HG03039 (cell line): ENCODE measurements around the gene SLC10A2.

ENCODE experiments used
- ATAC-seq: cut with Tn5 transposase; IDR thresholded peaks from one replicate; pipeline ENCODE4 v1.9.1; 2021; ENCODE audit warnings: mild to moderate bottlenecking, moderate library complexity; ENCODE audit not compliant: unreplicated experiment

SLC10A2 gene

DNA sequence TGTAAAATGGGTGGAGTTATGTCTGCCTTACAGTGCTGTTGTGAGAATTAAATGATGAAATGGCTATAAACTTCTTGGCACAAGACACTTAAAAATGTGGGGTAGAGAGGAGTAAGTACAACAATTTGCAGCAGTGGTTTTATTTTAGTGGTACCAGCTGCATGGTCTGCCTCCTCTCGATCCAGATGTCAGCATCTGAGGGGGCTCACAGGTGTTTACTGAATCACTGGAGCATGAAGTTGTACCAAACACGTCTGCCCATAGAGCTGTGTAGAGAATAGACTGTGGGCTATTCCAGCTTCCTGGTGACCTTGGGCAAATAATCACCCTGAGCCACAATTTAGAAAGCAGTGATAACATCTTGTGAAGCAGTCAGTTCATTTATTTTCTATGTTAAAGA, 11.1 kb downstream of the SLC10A2 start:
- no peak for ATAC-seq

DNA sequence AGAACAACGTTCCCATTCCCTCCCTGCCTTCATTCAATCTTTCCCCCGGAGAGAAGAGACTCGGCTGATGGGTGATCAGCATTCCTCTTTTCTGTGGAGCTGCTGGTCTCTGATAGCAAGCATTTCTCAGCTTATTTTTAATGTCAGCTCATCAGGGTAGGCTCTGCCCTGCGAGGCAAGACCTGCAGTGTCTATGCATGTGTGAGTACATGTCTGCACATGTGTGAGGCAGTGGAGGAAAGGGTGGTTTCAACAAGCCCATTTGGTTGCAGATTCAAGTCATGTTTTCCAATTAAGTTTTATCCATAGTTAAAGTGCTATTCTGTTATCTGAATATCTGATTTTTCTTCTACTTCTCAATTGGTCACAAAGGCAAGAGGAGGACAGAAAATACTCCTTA, 19.5 kb downstream of the SLC10A2 start:
- no peak for ATAC-seq

DNA sequence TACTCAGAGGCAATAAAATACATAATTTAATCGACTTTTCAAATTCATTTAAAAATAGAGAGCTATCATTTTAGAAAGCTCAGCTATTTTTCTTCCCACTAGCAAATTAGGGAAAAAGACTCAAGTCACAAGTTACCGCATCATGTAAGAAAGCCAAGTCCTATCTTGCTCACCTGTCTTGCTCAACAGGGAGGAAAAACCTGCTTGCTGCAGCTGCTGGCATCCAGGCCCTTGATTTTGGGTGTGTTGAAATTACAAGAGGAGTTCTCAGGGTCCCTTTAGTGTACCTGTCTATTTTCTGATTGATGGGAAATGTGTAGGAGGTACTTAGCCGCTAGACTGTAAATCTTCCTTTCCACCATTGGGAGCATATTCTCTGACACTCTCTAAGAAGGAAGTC, 22.2 kb downstream of the SLC10A2 start:
- ATAC-seq, result no peak

DNA sequence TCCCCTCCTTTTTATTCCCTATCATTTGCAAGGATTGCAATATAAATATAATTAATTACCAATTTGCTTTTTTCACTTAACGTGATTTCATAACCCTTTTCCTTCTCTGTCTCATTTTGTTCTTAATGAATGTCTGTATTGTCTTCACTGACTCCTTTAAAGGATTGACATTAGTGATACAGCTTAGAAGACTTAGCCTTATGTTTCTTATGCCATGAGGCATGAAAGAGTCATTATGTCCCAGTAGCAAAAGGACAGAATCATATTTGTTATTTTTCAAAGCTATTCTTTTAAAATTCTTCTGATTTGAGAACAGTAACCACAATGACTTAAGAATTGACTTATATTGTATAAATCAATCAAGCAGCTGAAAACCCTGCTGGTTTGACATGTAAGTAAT, 26.2 kb downstream of the SLC10A2 start:
- ATAC-seq, result no peak

- no peak for ATAC-seq
Measured at GRCh38 chr13:103039183-103039582, 27.0 kb downstream of the SLC10A2 start.

- ATAC-seq, result no peak
Measured at GRCh38 chr13:103036268-103036667, 29.9 kb downstream of the SLC10A2 start.

DNA sequence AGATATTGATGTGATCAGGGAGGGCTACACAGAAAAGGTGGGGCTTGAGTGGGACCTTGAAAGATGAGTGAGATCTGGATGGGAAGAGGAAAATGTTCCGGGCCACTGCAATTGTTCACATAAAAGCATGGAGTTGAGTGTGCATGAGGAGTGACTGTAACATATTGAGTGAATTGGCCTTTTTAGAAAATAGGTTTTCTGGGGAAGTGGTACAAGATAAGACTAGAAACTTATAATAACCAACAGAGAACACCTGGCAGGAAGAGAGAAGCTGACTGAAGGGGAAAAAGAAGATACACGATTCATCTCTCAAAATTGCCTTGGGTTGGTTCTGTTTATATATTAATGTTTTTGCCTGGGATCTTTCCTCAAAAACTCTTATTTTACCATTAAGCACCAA, 32.2 kb downstream of the SLC10A2 start:
- ATAC-seq, result no peak

- peak; percentile 89 for ATAC-seq
Measured at GRCh38 chr13:103031332-103031873, 34.8 kb downstream of the SLC10A2 start.

DNA sequence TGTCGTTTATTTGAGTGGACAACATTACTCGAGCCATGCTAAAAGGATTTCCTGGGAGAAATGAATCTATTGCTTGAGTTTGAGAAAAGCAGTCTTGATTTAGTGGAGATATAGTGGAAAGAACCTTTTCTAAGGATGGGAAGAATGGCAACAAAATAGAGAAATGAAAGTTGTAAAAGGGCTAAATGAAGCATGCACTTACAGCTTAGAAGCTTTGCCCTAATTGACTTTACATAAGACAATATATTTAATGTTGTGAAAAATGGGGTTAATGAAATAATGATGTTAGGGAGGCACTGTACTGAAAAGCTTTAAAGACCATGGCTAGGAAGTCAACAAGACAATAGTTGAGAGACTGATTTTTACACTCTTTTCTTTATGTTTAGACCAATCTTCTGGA, 35.4 kb downstream of the SLC10A2 start:
- ATAC-seq, result no peak

DNA sequence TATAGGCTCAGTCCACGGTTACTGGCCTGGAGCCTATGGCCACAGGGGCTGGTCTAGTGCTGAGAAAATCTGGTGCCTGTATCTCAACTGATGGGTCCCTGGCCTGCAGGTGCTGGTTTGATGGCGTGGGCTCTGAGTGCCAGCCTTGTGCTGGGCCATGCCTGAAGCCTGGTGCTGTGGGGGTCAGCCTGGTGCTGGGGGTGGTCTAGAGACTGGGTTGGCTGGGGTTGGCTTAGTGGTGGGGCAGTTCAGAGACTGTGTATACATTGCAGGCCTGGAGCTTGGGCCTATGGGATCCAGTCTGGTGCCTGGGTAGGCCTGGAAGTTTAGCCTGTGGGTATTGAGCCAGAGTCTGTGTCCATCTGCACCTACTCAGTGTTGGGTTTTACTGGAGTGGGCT, 36.4 kb downstream of the SLC10A2 start:
- no peak for ATAC-seq

DNA sequence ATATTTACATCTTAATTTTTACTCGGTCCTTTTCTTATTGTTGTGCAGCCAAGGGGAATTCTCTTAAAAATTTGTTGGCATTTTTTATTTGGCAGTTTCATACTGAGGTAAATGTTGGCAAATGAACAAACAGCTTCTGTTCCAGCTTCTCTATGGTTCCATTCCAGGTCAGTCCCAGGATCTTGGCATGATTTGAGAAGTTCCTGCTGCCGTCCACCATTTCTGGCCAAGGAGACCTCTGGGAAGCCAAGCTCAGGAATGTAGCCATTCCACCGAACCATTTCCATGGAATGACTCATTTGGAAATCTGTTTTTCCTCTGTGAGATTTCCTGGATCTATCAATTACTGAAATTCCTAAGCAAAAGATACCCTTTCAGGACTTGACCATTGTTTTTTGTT, 43.9 kb downstream of the SLC10A2 start:
- no peak for ATAC-seq

- no peak for ATAC-seq
Measured at GRCh38 chr13:103018556-103018955, 47.7 kb downstream of the SLC10A2 start.

- ATAC-seq, result no peak
Measured at GRCh38 chr13:103012646-103013045, 53.6 kb downstream of the SLC10A2 start.

DNA sequence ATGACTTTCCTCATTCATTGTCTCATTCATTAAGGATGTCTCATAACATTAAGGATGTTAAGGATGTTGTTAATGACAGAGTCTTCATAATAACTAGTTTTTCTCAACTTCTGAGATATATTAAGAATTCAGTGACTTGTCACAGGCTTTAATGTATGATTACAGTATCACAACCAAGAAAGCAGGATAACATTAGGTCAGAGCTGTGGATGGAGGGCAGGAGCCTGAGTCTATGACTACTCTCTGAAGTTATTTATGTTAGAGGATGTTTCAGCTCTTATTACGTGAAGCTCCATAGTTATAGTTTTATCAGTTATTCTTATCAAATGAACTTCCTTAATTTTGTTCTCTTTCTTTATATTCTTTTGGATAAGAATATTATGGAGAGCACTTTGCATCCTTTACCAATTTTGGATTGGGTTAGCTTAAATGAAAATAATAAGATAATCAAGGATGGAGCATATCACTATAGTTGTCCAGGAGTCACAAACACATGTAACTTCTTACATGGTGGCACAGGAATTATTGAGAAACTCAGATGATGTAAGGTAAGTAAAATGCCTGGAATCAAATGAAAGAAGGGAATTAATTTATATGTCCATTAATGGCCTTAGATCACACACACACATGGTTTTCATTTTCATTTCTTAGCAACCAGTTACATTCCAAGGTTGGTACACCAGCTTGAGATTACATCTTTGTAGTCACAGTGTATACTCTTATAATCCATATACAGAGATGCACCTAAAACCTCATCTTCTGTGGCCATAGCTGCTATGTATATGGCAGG, 57.0 kb downstream of the SLC10A2 start:
- ATAC-seq, result no peak

- ATAC-seq, result peak; percentile 39
Measured at GRCh38 chr13:103007427-103007762, 58.8 kb downstream of the SLC10A2 start.

GRCh38 chr13:103006641-103007426, 59.4 kb downstream of the SLC10A2 start:
- peak; percentile 93 for ATAC-seq

- ATAC-seq, result no peak
Measured at GRCh38 chr13:103004661-103005345, 61.4 kb downstream of the SLC10A2 start.

- ATAC-seq, result no peak
Measured at GRCh38 chr13:103003631-103004030, 62.6 kb downstream of the SLC10A2 start.

DNA sequence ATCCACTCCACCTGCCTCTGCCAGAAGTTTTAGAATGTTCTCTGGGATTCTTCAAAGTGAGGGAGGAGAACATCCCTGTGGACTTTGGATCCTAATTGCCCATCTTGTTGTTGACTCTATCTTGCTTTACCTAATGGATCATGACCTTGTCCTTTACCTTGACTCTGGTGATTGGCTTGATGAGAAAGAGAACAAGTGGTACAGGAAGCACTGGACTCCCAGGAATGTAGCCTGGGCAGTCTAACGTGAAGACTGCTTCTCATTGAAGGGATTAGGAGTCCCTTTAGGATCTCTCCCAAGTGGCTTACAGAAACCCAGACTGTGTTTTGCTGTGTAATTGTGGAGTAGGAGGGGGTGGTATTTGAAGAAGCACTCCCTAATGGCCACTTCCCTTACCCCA, 63.9 kb downstream of the SLC10A2 start:
- no peak for ATAC-seq

DNA sequence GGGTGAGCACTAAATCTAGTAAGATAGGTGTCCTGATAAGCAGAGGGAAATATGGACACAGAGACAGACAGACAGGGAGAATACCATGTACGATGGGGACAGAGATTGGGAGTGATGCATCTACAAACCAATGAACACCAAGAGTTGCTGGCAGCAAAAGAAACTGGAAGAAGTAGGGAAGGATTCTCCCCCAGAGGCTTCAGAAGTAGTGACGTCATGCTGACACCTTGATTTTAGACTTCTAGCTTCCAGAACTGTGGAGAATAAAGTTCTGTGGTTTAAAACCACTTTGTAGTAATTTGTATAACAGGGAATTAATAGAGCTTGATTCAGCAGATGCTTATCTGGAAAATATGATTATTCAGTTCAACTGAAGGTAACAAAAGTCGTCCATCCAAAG, 66.1 kb downstream of the SLC10A2 start:
- no peak for ATAC-seq

- no peak for ATAC-seq
Measured at GRCh38 chr13:102999499-102999898, 66.7 kb downstream of the SLC10A2 start.
